Loucy (cell line): ENCODE measurements around the gene GOLGA5.

ENCODE experiments used
- H2AFZ ChIP-seq: fragments of 200-600 bp; sonication (generic); 2 replicates; pipeline ENCODE4 v1.6.0; 2016; ENCODE audit warnings: antibody characterized with exemption, mild to moderate bottlenecking, low read length, moderate library complexity
- H3F3A ChIP-seq: fragments of 200-600 bp; 2 replicates; pipeline ENCODE4 v1.6.0; 2016; ENCODE audit warnings: antibody characterized with exemption, low read depth, mild to moderate bottlenecking
- H3K27me3 ChIP-seq: fragments of 200-600 bp; sonication (generic); 2 replicates; pipeline ENCODE4 v1.6.1; 2014; ENCODE audit warnings: low read length, mild to moderate bottlenecking; ENCODE audit not compliant: insufficient read depth, poor library complexity, severe bottlenecking
- H3K36me3 ChIP-seq: fragments of 200-600 bp; sonication (generic); 2 replicates; pipeline ENCODE4 v1.6.1; 2016; ENCODE audit warnings: low read length; ENCODE audit not compliant: insufficient read depth
- H3K4me1 ChIP-seq: fragments of 200-600 bp; sonication (generic); 2 replicates; pipeline ENCODE4 v1.5.1; 2014; ENCODE audit warnings: low read length, mild to moderate bottlenecking; ENCODE audit not compliant: insufficient read depth, poor library complexity, severe bottlenecking
- H3K4me2 ChIP-seq: fragments of 200-600 bp; sonication (generic); 2 replicates; pipeline ENCODE4 v1.6.0; 2014; ENCODE audit warnings: antibody characterized with exemption, low read length, low read depth, mild to moderate bottlenecking; ENCODE audit not compliant: poor library complexity, severe bottlenecking
- H3K4me3 ChIP-seq: fragments of 200-600 bp; sonication (generic); 2 replicates; pipeline ENCODE4 v1.5.1; 2014; ENCODE audit warnings: low read length, mild to moderate bottlenecking, mixed read lengths; ENCODE audit not compliant: poor library complexity, severe bottlenecking
- H3K79me2 ChIP-seq: fragments of 200-600 bp; sonication (generic); 2 replicates; pipeline ENCODE4 v1.6.1; 2014; ENCODE audit warnings: low read length; ENCODE audit not compliant: insufficient read depth
- H3K9ac ChIP-seq: fragments of 200-600 bp; sonication (generic); 2 replicates; pipeline ENCODE4 v1.6.0; 2014; ENCODE audit warnings: mild to moderate bottlenecking, low read depth, low read length, moderate library complexity; ENCODE audit not compliant: poor library complexity, severe bottlenecking
- H3K9me2 ChIP-seq: fragments of 200-600 bp; sonication (generic); replicated peaks from 2 replicates; pipeline ENCODE4 v1.6.1; 2016; ENCODE audit warnings: low read depth, low read length, mixed read lengths
- H3K9me3 ChIP-seq: fragments of 200-600 bp; sonication (generic); 2 replicates; pipeline ENCODE4 v1.6.1; 2014; ENCODE audit warnings: mild to moderate bottlenecking, antibody characterized with exemption, low read length, low read depth; ENCODE audit not compliant: insufficient read depth
- H4K20me1 ChIP-seq: fragments of 200-600 bp; sonication (generic); 2 replicates; pipeline ENCODE4 v1.6.0; 2014; ENCODE audit warnings: antibody characterized with exemption, low read length, mild to moderate bottlenecking; ENCODE audit not compliant: insufficient read depth, poor library complexity, severe bottlenecking
- CTCF ChIP-seq: fragments of 200-600 bp; sonication (generic); conservative IDR thresholded peaks from 2 replicates; pipeline ENCODE4 v1.5.1; 2014; ENCODE audit warnings: mild to moderate bottlenecking, antibody characterized with exemption, low read length
- EZH2phosphoT487 ChIP-seq: fragments of 200-600 bp; IDR thresholded peaks from 2 replicates; pipeline ENCODE4 v1.6.1; 2018; ENCODE audit warnings: antibody characterized with exemption, mild to moderate bottlenecking, moderate library complexity, borderline replicate concordance

The GOLGA5 gene

GRCh38 chr14:92865674-92866073 lies 71.6 kb downstream of the GOLGA5 start:
- Histone ChIP-seq H3K36me3 (no peaks in the 10 kb centered on the region), H3K9ac (no peak overlapping the region), H3K9me3 (no peaks in the 10 kb centered on the region), H3K4me3 (no peak overlapping the region), H4K20me1 (no peaks in the 10 kb centered on the region), H3K79me2 (no peaks in the 10 kb centered on the region), H3K4me2 (no peak overlapping the region), H3K4me1 (no peaks in the 10 kb centered on the region), H2AFZ (no peak overlapping the region), H3K9me2 (no peaks in the 10 kb centered on the region), H3F3A (no peaks in the 10 kb centered on the region), H3K27me3 (no peaks in the 10 kb centered on the region)
- TF ChIP-seq CTCF (no peak), EZH2phosphoT487 (no peak)

DNA sequence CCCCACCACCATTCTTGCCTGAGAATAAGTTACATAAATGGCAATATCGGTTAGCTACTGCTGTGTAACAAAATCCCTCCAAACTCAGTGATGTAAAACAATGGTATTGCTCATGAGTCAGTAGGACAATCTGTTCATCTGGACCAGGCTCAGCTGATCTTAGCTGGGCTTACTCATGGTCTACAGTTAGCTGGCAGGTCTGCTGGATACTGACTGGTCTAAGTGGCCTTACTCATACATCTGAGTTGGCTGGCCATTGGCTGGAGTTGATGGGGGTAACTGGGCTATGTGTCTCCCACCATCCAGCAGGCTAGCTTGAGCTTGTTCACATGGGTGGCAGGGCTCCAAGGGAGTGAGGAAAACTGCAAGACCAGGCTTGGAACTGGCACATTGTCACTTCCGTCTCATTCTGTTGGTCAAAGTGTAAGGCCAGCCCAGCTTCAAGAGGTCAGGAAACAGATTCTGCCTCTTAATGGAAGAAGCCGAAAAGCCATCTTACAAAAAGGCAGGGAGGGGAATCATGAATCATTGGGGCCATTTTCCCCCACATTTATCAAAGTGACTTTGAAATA lies 72.2 kb downstream of the GOLGA5 start:
- H3F3A ChIP-seq: no peaks in the 10 kb centered on the region
- no peaks in the 10 kb centered on the region for H3K36me3 ChIP-seq
- H4K20me1 ChIP-seq: no peaks in the 10 kb centered on the region
- H3K9me3 ChIP-seq: no peaks in the 10 kb centered on the region
- no peaks in the 10 kb centered on the region for H3K79me2 ChIP-seq
- H3K4me3 ChIP-seq: no peak overlapping the region
- H3K27me3 ChIP-seq: no peaks in the 10 kb centered on the region
- H3K4me1 ChIP-seq: no peaks in the 10 kb centered on the region
- H2AFZ ChIP-seq: no peak overlapping the region
- H3K9ac ChIP-seq: no peak overlapping the region
- TF ChIP-seq EZH2phosphoT487 (no peak), CTCF (no peak)
- no peak overlapping the region for H3K4me2 ChIP-seq
- no peaks in the 10 kb centered on the region for H3K9me2 ChIP-seq

- no peak overlapping the region for H3K9ac ChIP-seq
- no peak overlapping the region for H3K4me2 ChIP-seq
- H3K9me3 ChIP-seq: no peaks in the 10 kb centered on the region
- TF ChIP-seq EZH2phosphoT487: no peak
- TF ChIP-seq CTCF: no peak
- no peaks in the 10 kb centered on the region for H4K20me1 ChIP-seq
- H3K4me1 ChIP-seq: no peaks in the 10 kb centered on the region
- H3F3A ChIP-seq: no peaks in the 10 kb centered on the region
- H3K79me2 ChIP-seq: no peaks in the 10 kb centered on the region
- no peaks in the 10 kb centered on the region for H3K9me2 ChIP-seq
- H3K4me3 ChIP-seq: no peak overlapping the region
- H3K27me3 ChIP-seq: no peaks in the 10 kb centered on the region
- H3K36me3 ChIP-seq: no peaks in the 10 kb centered on the region
- no peak overlapping the region for H2AFZ ChIP-seq
Measured at GRCh38 chr14:92866901-92867865, 73.1 kb downstream of the GOLGA5 start.
